HG03558 (cell line): ENCODE data around the gene CLDND1.
"Not testable (repeated sequence)": the region's sequence is repeated elsewhere in the genome, so short reads cannot be mapped to it uniquely, and the experiment has no call there.

Experiments
- ATAC-seq: cut with Tn5 transposase; IDR thresholded peaks from one replicate; pipeline ENCODE4 v1.9.1; 2021; ENCODE audit warnings: moderate number of reproducible peaks; ENCODE audit not compliant: unreplicated experiment; ENCODE audit errors: extremely low read depth

The CLDND1 gene

DNA sequence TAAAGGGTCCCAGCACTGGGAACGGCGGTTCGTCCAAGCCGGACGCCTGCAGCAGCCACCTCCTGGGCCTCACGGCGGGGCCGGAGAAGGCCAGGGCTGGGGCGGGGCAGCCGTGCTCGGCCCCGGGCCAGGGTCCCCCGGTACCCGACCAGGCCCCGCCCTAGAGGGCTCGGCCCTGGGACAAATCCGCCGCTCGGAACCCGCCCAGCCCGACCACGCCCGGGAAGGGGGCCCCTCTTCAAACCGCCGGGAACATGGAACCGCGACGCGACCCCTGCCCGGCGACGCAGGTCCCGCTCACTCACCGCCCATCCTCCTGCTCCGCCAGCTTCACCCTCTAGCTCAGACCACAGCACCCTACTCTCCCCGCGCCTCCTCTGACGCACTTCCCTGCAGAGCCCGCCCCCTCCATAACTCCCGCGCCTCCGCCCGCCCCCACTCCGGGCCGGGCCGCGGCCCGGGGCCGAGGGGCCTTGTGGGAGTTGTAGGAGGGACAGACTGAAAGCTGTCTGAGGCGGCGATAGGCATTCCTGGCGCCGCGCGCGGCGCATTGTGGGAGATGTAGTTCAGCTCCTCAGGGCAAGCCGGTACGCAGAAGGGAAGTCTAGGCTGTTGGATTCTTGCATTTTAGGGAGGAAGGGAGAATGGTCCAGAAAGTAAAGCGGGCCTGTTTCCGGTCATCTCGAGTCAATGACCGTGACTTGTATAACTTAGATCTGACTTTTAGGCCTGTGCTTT, at the start of gene CLDND1:
Gene CLDND1, minus strand, starts transcription at position 359 of the 738 bp plus-strand sequence. CDS start 1,478 bp downstream, outside the sequence.
- peak; percentile 67 for ATAC-seq

DNA sequence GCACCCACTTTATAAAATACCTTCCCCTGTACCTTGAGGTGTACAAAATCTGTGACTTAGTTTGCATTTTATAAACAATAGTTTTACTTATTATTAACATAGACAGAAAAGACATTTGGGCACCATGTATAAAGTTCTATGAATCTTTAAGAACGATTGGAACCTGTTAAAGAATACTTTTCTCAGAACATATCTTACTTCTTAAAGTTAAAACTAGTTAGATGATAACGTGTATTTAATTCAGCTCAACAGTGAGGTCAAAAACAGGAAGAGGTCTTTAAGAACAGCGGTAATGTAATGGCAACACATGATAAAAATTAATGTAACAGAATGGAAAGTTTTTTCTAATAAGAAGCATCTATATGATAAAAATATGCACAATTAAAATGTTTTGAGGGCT, 45.7 kb upstream of the CLDND1 start:
- ATAC-seq = no peak

DNA sequence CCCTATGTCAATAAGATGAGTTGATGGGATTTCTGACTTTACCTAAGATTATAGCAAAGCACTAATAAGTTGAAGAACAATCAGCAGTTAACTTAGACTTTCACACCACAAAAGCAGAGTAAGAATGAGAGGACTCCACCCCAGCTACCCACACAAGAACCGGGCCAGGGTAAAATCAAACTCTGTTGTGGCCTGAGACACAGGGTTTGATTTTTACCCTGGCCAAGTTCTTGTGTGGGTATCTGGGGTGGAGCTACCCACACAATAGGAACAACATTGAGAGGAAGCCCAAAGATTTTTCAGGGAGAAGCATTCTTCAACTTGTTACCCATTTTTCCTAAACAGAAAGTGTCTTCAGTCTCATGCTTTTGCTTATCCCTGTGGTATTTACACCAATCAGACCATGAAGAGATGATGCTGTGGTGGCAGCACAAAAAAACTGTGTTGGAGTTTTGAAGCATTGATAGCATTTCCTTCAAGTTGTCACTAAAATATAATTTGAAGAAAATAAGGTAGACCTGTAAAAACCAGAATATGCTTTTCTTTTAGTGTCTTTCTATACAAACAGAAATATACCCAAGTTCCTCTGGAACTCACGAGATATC, 45.1 kb upstream of the CLDND1 start:
- ATAC-seq = peak; percentile 17

DNA sequence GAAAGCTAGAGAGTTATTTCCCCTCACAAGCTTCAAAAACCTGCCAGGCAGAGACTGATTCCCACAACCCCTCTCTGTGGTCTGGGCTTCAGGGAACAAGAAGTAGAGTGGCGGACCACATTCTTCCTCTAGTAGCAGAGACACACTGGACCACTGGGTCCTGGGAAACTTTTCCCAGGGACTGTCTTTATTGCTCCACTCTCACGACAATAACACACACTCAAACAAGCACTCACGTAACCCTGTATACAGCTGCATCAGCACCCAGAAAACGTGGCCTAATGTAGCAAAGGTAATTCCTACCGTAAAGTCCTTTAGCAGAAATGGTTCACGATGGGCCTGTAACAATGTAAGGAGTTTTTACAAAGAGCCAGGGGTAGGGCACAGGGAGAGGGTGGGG, 43.1 kb upstream of the CLDND1 start:
- no peak for ATAC-seq

DNA sequence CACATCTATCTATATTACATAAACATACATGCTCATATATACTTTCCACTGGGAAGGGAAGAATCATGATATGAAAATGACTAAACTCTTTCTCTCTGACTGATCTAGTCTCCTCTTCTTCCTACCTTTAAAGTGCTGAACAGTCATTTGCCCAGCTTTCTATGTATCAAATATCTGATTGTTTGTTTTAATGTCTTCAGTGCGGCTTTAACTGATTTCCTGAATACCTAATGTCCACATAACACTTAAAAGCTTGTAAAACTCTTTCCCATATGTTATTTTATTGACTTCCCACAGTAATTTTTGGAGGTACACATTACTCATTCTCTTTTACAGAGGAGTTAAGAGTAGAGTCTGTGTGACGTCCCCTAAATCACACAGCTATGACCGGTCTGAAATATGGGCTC, 42.5 kb upstream of the CLDND1 start:
- no peak for ATAC-seq

DNA sequence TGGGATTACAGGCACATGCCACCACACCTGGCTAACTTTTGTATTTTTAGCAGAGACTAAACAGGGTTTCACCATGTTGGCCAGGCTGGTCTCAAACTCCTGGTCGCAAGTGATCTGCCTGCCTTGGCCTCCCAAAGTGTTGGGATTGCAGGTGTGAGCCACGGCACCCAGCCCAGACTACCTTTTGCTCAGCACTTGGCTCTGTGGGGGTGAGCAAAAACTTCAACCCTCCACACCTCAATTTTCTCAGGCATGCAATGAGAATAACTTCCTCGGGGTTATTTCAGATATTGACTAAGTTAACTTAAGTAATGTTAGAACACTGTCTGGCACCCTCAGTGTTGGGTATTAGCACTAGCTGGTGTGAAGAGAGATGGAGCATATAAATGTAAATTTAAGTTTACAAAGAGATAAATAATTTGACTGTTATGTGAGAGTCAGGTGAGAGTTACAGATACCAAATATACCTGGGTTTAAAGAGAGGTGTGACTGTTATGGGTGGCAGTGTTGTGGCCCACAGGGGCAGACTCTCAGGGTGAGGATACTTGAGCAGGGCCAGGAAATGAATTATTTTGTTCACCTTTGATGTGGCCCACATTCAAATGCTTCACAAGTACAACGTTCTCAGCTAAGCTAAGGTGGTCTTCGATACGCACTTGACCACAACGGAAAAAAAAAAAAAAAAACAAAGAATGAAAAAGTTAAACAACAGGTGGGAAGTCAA, 41.7 kb upstream of the CLDND1 start:
- no peak for ATAC-seq

DNA sequence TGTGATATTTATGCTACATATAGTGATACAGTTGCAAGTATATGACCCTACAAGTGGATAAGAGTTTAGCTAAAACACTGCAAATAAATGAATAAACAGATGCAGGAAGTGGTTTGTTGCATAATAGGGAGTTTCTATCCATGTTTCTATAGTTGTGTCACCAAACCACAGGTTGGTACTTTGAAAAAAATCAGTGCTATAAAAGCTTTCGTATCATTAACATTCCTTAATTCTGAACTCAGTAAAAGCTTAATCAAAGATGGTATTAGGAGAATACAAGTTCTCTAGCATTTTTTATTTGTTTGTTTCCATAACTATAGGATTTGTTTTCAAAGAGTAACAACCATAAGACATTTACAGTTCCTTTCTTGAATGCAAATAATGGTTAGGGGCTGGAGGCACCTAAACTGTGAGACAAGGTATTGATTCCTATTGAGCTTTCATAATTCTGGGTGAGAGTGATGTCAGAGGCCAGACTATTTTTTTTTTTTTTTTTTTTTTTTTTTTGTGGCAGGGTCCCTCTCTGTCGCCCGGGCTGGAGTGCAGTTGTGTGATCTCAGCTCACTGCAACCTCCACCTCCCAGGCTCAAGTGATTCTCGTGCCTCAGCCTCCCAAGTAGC, 41.1 kb upstream of the CLDND1 start:
- ATAC-seq = peak; percentile 51

DNA sequence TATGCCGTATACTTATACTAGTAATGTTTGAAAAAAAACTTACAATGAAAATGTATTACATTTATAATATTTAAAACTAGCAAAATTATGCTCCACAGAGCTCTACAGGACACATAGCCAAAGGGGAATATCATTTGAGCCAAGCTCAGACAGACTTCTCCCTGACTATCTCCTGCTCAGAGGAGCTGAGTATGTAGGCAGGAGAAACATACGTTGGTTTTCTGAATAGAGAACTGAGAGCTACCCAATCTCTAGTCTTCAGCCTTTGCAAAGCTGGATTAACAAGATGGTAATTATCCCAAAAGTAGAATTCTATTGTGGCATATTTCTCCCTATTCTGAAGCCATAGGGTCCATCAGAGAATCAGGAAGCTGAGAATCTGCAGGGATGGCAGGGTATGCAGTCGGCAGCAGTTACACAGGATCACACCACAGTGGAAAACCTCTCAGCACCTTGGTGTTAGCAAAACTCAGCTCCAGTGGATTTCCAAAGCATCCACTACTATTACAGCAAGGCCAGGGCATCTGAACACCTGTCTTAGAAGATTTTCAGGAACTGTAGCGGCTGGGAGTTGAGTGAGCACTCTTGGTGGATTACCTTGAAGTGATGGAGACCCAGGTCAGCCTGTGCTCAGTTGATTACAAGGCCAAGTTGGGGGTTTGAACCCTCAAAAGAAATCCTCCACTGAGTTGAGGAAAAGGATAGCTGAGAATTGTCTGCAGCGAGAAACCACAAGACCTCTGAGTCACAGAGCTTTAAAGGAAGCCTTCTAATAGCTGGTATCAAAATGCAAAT, 39.2 kb upstream of the CLDND1 start:
- no peak for ATAC-seq

DNA sequence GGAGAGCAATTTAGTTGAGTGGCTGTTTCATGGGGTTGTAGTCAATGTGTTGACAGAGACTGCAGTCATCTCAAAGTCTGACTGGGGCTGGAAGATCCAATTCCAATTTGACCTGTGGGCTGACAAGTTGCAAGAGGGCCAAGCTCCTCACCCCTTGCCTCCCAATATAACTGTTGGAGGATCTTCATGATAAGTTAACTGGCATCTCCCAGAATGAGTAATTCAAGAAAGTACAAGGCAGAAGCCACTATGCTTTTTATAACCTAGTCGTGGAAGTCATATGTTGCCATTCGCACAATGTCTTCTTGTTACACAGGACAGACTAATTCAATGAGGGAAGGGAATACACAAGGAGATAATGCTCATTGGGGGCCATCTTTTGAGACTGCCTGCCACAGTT, 38.2 kb upstream of the CLDND1 start:
- ATAC-seq = no peak

DNA sequence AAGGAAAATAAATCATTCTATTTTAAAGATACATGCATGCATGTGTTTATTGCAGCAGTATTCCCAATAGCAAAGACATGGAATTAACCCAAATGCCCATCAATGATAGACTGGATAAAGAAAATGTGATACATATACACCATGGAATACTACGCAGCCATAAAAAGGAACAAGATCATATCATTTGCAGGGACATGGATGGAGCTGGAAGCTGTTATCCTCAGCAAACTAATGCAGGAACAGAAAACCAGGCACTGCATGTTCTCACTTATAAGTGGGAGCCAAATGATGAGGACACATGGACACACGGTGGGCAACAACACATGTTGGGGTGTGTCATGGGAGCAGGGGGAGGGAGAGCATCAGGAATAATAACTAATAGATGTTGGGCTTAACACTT, 37.1 kb upstream of the CLDND1 start:
- not testable (repeated sequence) for ATAC-seq

DNA sequence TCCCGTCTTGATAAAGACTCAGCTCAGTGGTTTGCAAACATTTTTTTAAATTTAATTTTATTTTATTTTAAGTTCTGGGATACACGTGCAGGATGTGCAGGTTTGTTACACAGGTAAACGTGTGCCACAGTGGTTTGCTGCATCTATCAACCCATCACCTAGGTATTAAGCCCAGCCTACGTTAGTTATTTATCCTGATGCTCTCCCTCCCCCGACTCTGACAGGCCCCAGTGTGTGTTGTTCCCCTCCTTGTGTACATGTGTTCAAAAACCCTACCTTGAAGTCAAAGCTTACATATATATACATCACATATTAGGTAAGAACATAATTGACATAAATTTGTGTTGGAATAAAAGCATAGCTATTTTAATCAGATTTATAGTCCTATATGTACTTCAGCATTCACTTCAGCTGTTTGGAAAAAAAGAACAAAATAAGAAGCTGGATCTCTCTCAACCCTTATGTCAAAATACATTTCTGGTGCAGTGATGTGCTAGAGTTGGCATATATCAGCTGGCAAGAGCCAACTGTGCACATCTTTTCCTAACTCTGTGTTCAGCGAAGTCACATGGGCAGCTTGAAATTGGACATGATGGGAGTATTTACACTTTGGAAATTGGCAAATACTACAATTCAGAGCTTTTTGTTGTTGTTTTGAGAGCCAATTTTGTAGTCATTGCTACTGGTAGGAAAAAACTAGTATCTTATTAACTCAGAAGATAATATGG, 35.6 kb upstream of the CLDND1 start:
- ATAC-seq = no peak

DNA sequence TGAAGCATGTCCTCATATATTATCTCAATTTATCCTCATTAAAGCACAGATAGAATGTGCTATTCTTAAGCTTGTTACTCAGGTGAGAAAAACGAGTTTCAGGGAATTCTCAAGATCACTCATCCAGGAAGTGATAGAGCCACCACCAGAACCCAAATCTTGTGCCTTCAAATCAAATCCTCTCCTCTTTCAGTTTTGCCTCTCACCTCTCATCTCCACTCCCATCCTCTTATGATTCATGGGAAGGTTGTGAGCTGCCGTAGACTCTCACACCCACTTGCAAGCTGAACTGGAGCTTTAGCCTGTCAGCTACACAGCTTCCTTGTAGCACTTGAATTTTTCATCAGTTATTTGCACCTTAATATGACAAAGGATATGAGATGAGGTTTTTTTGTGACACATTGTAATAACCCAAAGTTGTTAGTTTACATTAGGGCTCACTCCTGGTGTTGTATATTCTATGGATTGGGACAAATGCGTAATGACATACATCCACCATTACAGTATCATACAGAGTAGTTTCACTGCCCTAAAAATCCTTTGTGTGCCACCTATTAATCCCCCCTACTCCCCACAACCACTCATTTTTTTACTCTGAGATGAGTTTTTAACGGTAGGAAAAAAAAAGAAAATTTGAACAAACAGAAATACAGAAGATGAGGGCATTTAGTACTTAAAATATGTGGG, 34.8 kb upstream of the CLDND1 start:
- no peak for ATAC-seq

DNA sequence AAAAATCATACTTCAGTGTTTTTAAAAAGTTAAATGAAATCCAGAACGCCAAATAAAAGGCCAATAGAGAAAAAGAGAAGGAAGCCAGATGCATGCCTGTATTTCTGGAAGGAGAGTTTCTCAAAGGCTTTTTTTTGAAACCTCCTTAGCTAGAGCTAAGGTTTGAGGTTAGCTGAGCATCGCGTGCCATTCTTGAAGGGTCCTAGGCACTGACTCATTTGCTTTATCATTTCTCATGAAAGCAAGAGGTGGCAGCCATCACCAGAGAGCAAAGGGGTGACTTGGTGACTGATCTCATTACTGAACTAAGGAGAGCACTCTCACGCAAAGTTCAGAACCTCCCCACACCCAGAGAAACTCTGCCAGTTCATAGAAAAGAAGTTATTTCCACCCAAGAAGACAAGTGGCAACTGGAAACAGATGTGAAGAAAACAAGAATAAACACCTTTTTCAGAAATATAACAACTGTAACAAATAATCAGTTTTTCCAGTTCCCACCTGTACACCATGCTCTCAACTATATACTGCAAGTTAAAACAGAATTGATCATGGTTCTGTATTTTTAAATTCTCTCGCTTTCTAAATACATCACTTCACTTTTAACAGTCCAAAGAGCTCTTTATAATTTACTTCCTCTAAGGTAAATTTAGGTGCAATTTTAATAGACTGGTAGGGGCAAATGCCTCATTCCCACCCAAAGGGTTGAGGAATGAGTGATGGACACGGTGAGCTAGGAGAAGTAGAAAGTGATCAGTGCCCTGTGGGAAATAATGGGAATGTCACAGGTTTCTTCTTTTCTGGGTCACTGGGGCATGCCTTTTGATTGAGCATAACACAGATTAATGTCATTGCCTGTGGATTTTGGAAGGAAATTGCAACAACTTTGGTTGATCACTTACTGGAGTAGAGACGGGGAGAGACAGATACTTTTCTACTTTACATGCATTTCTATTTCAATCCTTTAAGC, 33.7 kb upstream of the CLDND1 start:
- peak; percentile 68 for ATAC-seq

DNA sequence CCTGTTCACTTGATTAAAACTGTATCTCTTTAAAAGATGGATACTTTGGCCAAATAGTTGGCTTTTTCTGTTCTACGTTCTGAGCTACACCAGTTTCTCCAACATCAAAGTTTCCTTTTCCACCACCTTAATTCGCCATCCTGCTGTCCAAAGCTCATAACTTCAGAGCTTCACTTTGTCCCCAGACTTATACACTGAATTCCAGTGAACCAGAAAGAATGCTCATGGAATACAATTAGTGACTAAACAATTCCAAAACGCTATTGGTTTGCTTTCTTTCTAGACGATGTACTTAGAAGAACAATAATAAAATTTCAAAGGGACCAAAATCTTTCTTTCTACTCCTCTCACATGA, 32.3 kb upstream of the CLDND1 start:
- ATAC-seq = no peak

DNA sequence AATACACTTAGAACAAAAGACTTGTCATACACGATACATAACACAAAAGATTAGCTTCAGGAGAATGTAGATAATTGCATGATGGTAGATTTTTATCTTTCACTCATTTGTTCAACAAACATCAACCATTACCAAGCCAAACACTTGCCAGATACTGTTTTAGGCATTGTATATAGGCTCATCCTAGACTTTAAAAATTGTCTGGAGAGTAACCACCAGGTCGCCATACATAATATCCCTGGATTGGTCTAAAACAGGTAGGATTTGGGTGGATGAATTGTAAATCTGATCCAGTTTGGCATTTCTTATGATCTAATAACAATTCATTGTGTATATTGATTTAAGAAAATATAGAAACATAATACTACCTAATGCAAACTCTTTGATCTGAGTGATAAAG, 31.9 kb upstream of the CLDND1 start:
- no peak for ATAC-seq

DNA sequence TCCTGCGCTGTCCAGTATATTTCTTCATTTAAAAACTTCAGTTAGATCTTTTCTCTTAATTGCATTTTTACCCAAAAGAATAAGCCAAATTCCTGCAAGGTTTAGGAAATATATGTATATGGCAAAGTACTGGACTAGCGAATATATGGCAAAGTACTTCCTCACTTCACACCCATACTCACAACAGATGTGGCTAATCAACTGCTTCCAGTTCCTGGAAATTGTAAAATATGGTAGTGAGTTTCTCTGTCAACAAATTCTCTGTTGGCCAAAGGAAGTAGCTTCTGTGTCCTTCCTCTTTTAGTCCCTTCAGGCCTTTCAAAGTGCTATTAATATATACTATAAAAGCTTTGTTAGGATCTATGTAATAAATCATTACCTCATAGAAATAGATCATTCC, 31.1 kb upstream of the CLDND1 start:
- no peak for ATAC-seq

DNA sequence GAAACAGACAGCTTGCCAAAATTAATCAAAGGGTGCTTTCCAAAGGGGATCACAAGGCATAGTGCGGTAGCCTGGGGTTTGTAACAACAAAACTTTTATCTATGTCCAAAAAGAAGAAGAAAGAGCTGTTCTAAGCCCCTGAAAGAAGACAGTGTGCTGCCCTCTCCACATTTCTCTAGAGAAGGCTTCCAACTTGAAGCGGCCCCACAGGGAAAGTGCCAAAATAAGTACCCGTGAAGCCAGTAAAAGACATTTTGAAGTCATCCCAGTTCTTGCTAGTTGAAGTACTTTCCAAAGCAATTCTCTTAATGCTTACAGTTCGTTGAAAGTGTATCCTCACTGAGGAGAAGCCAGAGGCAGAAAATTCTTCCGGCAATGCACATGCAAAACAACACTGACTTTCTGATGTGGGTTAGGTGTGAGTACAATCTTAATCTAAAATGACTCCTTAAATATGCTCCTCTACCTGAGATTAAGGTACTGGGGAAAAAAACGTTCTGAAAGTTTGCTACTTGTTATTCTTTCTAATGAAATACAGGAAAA, 30.4 kb upstream of the CLDND1 start:
- no peak for ATAC-seq
